NCI-H146 treated with DMSO at 0.1 percent for 48 hours (cell line): Measurements from ENCODE around the gene ATP5F1B.
"Not testable (repeated sequence)": the region's sequence is repeated elsewhere in the genome, so short reads cannot be mapped to it uniquely, and the experiment has no call there.

Source experiments
- DNase-seq: peaks from one replicate; lab custom pipeline; 2025; ENCODE audit not compliant: unreplicated experiment; lab: John Stamatoyannopoulos, UW

The ATP5F1B gene

GRCh38 chr12:56645717-56646446, at the start of gene ATP5F1B:
Gene ATP5F1B (minus strand): TSS chr12:56645984. CDS start chr12:56645963, 21 bp downstream.
- DNase-seq, result peak; percentile 100

DNA sequence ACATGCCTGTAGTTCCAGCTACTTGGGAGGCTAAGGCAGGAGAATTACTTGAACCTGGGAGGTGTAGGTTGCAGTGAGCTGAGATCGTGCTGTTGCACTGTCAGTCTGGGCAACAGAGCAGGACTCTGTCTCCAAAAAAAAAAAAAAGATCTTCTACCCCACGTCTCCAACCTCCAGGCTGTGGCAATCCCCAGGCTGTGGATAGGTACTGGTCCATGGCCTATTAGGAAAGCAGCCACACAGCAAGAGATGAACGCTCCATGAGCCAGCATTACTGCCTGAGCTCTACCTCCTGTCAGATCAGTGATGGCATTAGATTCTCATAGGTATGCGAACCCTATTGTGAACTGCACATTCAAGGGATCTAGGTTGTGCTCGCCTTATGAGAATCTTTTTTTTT, 48.4 kb upstream of the ATP5F1B start:
- no peak for DNase-seq

- DNase-seq, result no peak
Measured at GRCh38 chr12:56688846-56689109, 43.0 kb upstream of the ATP5F1B start.

GRCh38 chr12:56688129-56688845, 42.5 kb upstream of the ATP5F1B start, which contains the start of gene PTGES3:
Gene PTGES3 (minus strand): TSS chr12:56688284. CDS start chr12:56687999, 285 bp downstream.
- DNase-seq, result peak; percentile 97

DNA sequence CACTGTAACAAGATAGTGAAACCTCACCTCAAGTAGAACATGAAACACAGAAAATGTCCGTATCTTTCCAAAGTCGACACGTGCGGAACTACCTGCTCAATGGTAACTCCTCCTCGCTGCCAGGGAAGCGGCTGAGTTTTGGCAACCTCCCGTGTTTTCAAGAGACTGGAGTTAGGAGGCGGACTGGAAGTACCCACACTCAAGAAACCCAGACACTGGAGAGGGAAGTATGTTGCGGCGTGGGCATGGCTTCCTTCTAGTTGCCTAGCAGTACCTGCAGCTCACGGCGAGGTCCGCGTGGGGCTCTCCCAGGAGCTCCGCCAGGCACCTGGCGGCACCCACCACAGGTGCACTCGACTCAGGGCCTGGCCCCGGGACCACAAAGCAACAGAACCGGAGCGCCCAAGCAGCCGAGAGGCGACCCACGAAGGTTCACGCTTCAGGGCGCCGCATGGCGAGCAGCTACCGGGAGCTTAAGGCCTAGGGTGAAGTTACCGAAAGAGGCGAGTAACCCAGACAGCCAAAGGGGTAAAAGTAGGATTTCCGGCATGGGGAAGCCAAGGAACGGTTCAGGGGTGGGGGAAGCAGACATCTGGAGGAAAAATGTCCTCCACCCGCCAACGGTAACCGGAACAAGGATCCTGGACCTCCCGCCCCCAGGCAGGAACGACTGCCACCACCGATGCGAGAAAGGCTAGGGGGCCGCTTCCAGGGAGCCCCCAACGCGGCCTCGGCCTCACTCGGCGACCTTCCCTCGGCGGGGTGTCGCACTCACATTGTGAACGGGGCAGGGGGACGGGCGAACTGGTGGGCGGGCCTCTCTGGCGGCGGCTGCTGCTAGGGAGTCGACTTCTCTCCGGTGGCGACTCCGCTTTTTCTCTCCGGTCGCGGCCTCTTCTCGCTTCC, 41.7 kb upstream of the ATP5F1B start:
- DNase-seq, result peak; percentile 27

DNA sequence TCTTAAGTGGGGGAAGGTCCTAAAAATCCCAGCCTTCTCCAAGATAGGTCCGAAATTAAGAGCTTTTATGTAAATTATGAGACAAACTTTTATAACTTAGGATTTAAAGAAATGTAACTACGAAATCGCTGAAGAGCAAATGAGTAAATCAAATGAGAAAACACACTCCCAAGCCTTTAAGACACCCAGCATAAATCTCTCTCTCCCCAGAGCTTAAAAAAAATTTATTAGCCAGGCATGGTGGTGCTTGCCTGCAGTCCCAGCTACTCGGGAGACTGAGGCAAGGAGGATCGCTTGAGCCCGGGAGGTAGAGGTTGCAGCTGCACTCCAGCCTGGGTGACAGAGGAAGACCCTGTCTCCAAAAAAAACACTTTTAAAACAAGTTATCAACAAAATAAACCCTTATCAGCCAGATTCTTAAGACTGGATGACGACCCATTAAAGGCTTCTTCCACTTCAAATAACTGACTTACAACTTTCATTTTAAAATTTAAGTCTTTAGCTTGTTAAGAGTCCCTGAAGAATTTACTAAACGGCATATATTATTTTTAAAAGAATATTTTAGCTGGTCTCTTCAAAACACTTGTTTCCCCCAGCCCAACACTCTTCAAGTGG, 39.1 kb upstream of the ATP5F1B start:
- DNase-seq, result no peak

DNA sequence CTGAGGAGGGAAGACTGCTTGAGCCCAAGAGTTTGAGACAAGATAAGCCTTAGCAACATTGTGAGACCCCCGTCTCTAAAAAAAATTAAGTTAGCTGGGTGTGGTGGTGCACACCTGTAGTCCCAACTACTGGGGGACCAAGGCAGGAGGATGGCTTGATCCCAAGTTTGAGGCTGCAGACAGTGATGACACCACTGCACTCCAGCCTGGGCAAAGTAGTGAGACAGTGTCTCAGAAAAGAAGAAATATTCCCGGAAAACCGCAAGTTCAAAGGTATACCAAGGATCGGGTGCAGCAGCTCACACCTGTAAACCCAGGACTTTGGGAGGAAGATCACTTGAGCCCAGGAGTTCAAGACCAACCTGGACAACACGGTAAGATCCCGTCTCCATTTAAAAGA, 36.5 kb upstream of the ATP5F1B start:
- DNase-seq, result no peak

GRCh38 chr12:56679883-56680575, 34.2 kb upstream of the ATP5F1B start:
- DNase-seq, result no peak

GRCh38 chr12:56678852-56679251, 33.1 kb upstream of the ATP5F1B start:
- DNase-seq, result no peak

DNA sequence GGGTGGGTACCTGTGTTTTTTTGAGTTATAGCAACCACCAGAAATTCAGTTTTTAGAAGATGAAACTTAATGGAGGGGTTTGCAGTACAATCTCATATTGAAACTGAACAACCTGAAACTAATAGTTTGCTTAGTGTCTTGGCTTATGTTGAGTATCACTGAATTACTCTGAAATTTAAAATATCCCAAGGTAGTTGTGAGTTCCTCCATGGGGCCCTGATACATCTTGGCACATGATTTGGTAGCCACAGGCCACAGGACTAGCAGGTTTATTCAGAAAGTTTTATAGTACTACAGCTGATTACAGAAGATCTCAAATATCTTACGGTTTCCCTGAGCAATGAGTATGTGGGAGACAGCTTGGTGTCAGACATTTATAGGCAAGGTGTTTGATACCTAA, 31.9 kb upstream of the ATP5F1B start:
- no peak for DNase-seq

GRCh38 chr12:56676851-56677580, 31.2 kb upstream of the ATP5F1B start:
- no peak for DNase-seq

DNA sequence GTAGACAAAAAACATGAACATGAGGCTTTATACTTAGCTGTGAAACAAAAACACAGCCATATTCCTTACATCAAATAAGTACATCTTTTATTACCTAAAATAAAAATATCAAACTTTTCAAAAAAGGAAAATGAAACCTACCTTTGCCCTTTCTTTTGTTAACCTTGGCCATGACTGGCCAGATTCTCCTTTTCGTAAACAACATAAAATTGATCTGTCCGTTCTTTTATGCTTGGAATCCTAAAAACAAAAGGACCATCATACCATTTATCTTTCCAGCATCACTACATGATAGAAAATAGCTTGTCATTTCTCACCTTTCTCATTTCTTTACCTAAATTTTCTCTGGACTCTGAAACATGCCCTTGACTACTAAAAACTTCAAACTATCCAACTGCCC, 25.8 kb upstream of the ATP5F1B start:
- no peak for DNase-seq

DNA sequence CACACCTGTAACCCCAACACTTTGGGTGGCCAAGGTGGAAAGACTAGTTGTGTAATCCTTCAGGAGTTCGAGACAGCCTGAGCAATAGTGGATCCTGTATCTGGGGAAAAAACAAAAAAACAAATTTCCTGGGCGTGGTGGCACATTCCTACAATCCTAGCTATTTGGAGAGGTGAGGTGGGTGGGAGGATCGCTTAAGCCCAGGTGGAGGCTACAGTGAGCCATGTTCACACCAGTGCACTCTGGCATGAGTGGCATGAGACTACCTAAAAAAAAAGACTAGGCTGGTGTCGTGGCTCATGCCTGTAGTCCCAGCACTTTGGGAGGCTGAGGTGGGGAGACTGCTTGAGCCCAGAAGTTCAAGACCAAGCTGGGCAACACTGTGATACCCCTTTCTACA, 25.1 kb upstream of the ATP5F1B start:
- DNase-seq, result no peak

- no peak for DNase-seq
Measured at GRCh38 chr12:56668197-56668457, 22.3 kb upstream of the ATP5F1B start.

DNA sequence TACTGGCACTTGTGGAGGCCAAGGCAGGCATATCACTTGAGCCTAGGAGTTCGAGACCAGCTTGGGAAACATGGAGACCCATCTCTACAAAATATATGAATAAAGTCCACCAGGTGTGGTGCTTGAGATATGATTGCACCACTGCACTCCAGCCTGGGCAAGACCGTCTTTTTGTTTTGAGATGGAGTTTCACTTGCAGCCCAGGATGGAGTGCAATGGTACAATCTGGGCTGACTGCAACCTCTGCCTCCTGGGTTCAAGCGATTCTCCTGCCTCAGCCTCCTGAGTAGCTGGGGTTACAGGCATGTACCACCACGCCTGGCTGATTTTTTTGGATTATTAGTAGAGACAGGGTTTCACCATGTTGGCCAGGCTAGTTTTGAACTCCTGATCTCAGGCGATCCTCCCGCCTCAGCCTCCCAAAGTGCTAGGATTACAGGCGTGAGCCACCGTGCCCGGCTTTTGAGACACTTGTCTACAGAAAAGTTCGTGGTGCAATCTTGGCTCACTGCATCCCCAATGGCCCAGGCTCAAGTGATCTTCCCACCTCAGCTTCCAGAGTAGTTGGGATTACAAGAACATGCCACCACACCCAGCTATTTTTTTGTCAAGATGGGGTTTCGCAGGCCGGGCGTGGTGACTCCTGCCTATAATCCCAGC, 16.3 kb upstream of the ATP5F1B start:
- no peak for DNase-seq

DNA sequence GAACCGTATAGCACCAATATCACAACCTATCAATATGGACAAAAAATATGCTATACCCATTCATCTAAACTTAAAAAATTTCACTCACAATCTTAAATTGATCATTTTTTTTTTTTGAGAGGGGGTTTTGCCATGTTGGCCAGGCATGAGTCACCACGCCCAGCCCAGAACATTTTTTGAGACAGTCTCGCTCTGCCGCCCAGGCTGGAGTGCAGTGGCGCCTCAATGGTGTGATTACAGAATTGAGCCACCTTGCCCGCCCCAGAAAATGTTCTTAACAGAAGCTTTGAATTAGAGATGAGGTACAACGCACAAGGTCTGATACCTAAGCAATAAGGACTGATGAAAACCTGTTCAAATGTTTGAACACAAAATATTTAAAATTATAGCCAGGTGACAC, 15.8 kb upstream of the ATP5F1B start:
- DNase-seq, result no peak

- DNase-seq, result no peak
Measured at GRCh38 chr12:56658921-56659320, 13.1 kb upstream of the ATP5F1B start.

DNA sequence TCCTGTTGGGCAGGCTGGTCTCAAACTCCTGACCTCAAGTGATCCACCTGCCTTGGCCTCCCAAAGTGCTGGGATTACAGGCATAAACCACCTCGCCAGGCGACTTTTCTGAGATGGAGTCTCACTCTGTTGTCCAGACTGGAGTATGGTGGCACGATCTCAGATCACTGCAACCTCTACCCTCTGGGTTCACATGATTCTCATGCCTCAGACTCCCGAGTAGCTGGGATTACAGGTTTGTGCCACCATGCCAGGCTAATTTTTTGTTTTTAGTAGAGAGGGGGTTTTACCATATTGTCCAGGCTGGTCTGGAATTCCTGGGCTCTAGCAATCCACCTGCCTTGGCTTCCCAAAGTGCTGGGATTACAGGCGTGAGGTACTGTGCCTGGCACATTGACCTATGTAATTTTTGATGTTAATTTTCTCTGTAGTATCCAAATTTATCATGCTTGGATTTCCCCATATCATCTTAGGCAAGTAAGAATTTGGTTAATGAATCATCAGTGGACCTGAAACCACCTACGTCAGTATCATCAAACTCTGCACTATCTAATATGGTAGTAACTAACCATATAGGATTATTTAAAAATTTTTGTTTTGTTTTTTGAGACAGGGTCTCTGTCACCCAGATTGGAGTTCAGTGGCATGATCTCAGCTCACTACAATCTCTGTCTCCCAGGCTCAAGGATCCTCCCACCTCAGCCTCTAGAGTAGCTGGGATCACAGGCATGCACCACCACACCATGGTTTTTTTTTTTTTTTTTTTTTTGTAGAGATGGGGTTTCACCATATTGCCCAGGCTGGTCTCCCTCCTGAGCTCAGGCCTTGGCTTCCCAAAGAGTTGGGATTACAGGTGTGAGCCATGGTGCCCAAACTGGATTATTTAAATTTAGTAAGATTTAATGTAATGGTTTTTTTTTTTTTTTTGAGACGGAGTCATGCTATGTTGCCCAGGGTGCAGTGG, 11.9 kb upstream of the ATP5F1B start:
- DNase-seq, result no peak

DNA sequence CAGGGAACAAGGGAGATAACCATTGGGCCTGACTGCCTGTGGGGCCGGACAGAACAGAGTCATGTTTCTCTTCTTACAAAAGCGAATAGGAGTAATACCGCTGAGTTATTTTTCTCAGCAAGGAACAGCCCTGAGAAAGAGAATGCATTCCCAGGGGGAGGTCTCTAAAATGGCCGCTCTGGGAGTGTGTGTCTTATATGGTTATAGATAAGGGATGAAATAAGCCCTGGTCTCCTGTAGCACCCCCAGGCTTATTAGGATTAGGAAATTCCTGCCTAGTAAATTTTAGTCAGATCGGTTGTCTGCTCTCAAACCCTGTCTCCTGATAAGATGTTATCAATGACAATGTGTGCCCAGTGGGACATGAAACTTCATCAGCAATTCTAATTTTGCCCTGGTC, 8.0 kb upstream of the ATP5F1B start:
- not testable (repeated sequence) for DNase-seq
